PC-9 (cell line): ENCODE data around the gene EGFL8. TPM values are rescaled to one million over a fixed set of nuclear protein-coding genes. Genes with fewer than 3 reads are reported as not detected.

ENCODE experiments used
- BruUV-seq: library from RNA; stranded (reverse); fragments of 400-500 nt; replicated peaks from 2 replicates; lab custom pipeline; 2021; lab: Mats Ljungman, UMichigan
- CTCF ChIA-PET: fragments of 300-600 bp; sonication (Branson Sonifier 250); formaldehyde crosslinking; loops from one replicate; lab custom pipeline; 2022; ENCODE audit warnings: antibody characterized with exemption; lab: Charles Lee
- POLR2A ChIA-PET: fragments of 300-600 bp; sonication (Branson Sonifier 250); formaldehyde crosslinking; loops from one replicate; lab custom pipeline; 2022; ENCODE audit warnings: antibody characterized with exemption; ENCODE audit not compliant: unreplicated experiment; lab: Charles Lee
- DNase-seq, 2 experiments: peaks; one replicate each; pipeline versions ENCODE4 v3.0.0 to v3.0.0-alpha.2; 2015 to 2022; ENCODE audit warnings: mixed read lengths in 1 of 2
- H2AFZ ChIP-seq: fragments of 200-600 bp; sonication (generic); 2 replicates; pipeline ENCODE4 v1.8.1; 2017; ENCODE audit warnings: antibody characterized with exemption
- H3F3A ChIP-seq: fragments of 200-600 bp; sonication (generic); 2 replicates; pipeline ENCODE4 v1.8.1; 2017; ENCODE audit warnings: antibody characterized with exemption, mild to moderate bottlenecking, low read depth; ENCODE audit not compliant: insufficient read depth
- H3K27ac ChIP-seq: fragments of 200-600 bp; sonication (generic); 2 replicates; pipeline ENCODE4 v1.6.1; 2016; ENCODE audit warnings: mixed run types
- H3K27me3 ChIP-seq: fragments of 200-600 bp; sonication (generic); 2 replicates; pipeline ENCODE4 v1.6.1; 2016; ENCODE audit warnings: low read depth, mixed run types; ENCODE audit not compliant: insufficient read depth
- H3K36me3 ChIP-seq: fragments of 200-600 bp; sonication (generic); 2 replicates; pipeline ENCODE4 v1.6.1; 2016; ENCODE audit warnings: low read depth, mixed run types
- H3K4me1 ChIP-seq: fragments of 200-600 bp; sonication (generic); replicated peaks from 2 replicates; pipeline ENCODE4 v1.6.1; 2016; ENCODE audit warnings: mixed run types; ENCODE audit not compliant: insufficient read depth
- H3K4me2 ChIP-seq: fragments of 200-600 bp; sonication (generic); 2 replicates; pipeline ENCODE4 v1.6.1; 2017; ENCODE audit warnings: mixed run types
- H3K4me3 ChIP-seq: fragments of 200-600 bp; sonication (generic); 2 replicates; pipeline ENCODE4 v1.6.1; 2016; ENCODE audit warnings: mixed run types
- H3K79me2 ChIP-seq: fragments of 200-600 bp; sonication (generic); 2 replicates; pipeline ENCODE4 v1.6.1; 2017; ENCODE audit warnings: low read depth, mixed run types
- H3K9me2 ChIP-seq: fragments of 200-600 bp; sonication (generic); 2 replicates; pipeline ENCODE4 v1.8.1; 2017; ENCODE audit warnings: mild to moderate bottlenecking; ENCODE audit not compliant: insufficient read depth
- H3K9me3 ChIP-seq: fragments of 200-600 bp; sonication (generic); 2 replicates; pipeline ENCODE4 v1.8.1; 2016; ENCODE audit warnings: low read depth; ENCODE audit not compliant: insufficient read depth
- H4K20me1 ChIP-seq: fragments of 200-600 bp; sonication (generic); 2 replicates; pipeline ENCODE4 v1.8.1; 2017; ENCODE audit not compliant: insufficient read depth
- CTCF ChIP-seq: fragments of 200-600 bp; sonication (generic); conservative IDR thresholded peaks from 2 replicates; pipeline ENCODE4 v1.6.1; 2017; ENCODE audit warnings: mixed run types, antibody characterized with exemption, mild to moderate bottlenecking, moderate library complexity
- EZH2 ChIP-seq: fragments of 200-600 bp; sonication (generic); IDR thresholded peaks from 2 replicates; pipeline ENCODE4 v1.8.0; 2017; ENCODE audit warnings: antibody characterized with exemption, low read depth
- intact Hi-C: fragments of 100-400 bp; cut with micrococcal nuclease; formaldehyde crosslinking; loops from one replicate; pipeline ENCODE4 v1.10.0; 2022; ENCODE audit not compliant: unreplicated experiment
- microRNA-seq: library from miRNA; unstranded; fragments of <30 nt; microRNA quantifications from one replicate; pipeline ENCODE4 v1.2.0, GENCODE V29; 2021; ENCODE audit warnings: borderline number of aligned reads, borderline replicate concordance
- total RNA-seq: library from RNA; stranded (reverse); gene quantifications from 2 replicates; pipeline ENCODE4 v1.2.3, GENCODE V29; 2021

Gene EGFL8
- total RNA-seq, 1 experiment from 2014 or later, result 26.0 TPM

- POLR2A ChIA-PET, result no interaction called here
- no TSS peak for BruUV-seq
- H4K20me1 ChIP-seq, result no peaks in the 10 kb centered on the region
- peaks cover 80% of the 10 kb centered on the region for H3K27me3 ChIP-seq
- H3K27ac ChIP-seq, result no peak overlapping the region
- H3K4me3 ChIP-seq, result no peak overlapping the region
- no peaks in the 10 kb centered on the region for H3K4me1 ChIP-seq
- CTCF ChIA-PET, result no interaction called here
- H3K9me2 ChIP-seq, result no peaks in the 10 kb centered on the region
- intact Hi-C loops, result no loop called here
- TF ChIP-seq EZH2 (no peak), CTCF (no peak)
- no peaks in the 10 kb centered on the region for H3K9me3 ChIP-seq
- no peak for DNase-seq
- no peaks in the 10 kb centered on the region for H3K79me2 ChIP-seq
- no peak overlapping the region for H2AFZ ChIP-seq
- H3K36me3 ChIP-seq, result no peaks in the 10 kb centered on the region
- H3F3A ChIP-seq, result no peaks in the 10 kb centered on the region
- H3K4me2 ChIP-seq, result no peak overlapping the region
Observed at GRCh38 chr6:32216998-32217397, 52.6 kb downstream of the EGFL8 start.

Small RNAs within 50 kb of the gene (microRNA-seq; reads per million reads assigned to microRNA genes)
- gene MIR6721, result 3.4 reads per million
- not detected for gene MIR6833

Other genes with a start within 250 kb of the EGFL8 start
- gene C2, start 236.9 kb upstream of the EGFL8 start, total RNA-seq, result 0.96 and 2.4 TPM in 2 replicates
- gene CFB, start 218.5 kb upstream of the EGFL8 start, total RNA-seq, result 22.6 and 25.5 TPM in 2 replicates
- gene NELFE, start 205.6 kb upstream of the EGFL8 start, total RNA-seq, result 43.0 and 50.8 TPM in 2 replicates
- gene SKIC2, start 205.4 kb upstream of the EGFL8 start, total RNA-seq, result 67.9 and 86.0 TPM in 2 replicates
- 24.5 and 36.0 TPM in 2 replicates for gene DXO, start 192.5 kb upstream of the EGFL8 start, total RNA-seq
- gene C4A, start 182.5 kb upstream of the EGFL8 start, total RNA-seq, result 7.0 and 9.3 TPM in 2 replicates
- gene C4B, start 149.8 kb upstream of the EGFL8 start, total RNA-seq, result 7.5 and 8.3 TPM in 2 replicates
- 0.33 TPM in 1 of 2 replicates, not detected in the other for gene CYP21A2, start 126.2 kb upstream of the EGFL8 start, total RNA-seq
- gene TNXB, start 55.3 kb upstream of the EGFL8 start, total RNA-seq, result 15.1 and 22.1 TPM in 2 replicates
- gene ATF6B, start 36.3 kb upstream of the EGFL8 start, total RNA-seq, result 87.2 and 102 TPM in 2 replicates
- gene FKBPL, start 34.3 kb upstream of the EGFL8 start, total RNA-seq, result 11.6 and 12.6 TPM in 2 replicates
- 12.6 and 15.9 TPM in 2 replicates for gene PRRT1, start 12.7 kb upstream of the EGFL8 start, total RNA-seq
- gene PPT2, start 10.5 kb upstream of the EGFL8 start, total RNA-seq, result 38.2 and 42.5 TPM in 2 replicates
- 58.9 and 61.7 TPM in 2 replicates for gene AGPAT1, start 11.5 kb downstream of the EGFL8 start, total RNA-seq
- gene RNF5, start 13.8 kb downstream of the EGFL8 start, total RNA-seq, result 45.6 and 51.3 TPM in 2 replicates
- gene AGER, start 19.7 kb downstream of the EGFL8 start, total RNA-seq, result 18.1 and 20.4 TPM in 2 replicates
- 88.2 and 89.3 TPM in 2 replicates for gene PBX2, start 25.6 kb downstream of the EGFL8 start, total RNA-seq
- 8.6 and 10.4 TPM in 2 replicates for gene GPSM3, start 28.0 kb downstream of the EGFL8 start, total RNA-seq
- 1.2 and 1.5 TPM in 2 replicates for gene NOTCH4, start 59.5 kb downstream of the EGFL8 start, total RNA-seq
- gene TSBP1, start 207.3 kb downstream of the EGFL8 start, total RNA-seq, result not detected in 2 replicates
- not detected in 2 replicates for gene BTNL2, start 242.6 kb downstream of the EGFL8 start, total RNA-seq